Ishikawa (cell line): ENCODE measurements around the gene PELI2.

ENCODE experiments used
- EGR1 ChIP-seq: IDR thresholded peaks from 2 replicates; pipeline ENCODE4 v1.6.1; 2012
- EP300 ChIP-seq: IDR thresholded peaks from 2 replicates; pipeline ENCODE4 v1.6.1; 2012; ENCODE audit warnings: borderline replicate concordance
- TEAD4 ChIP-seq: IDR thresholded peaks from 2 replicates; pipeline ENCODE4 v1.6.1; 2012
- ZBTB7A ChIP-seq: IDR thresholded peaks from 2 replicates; pipeline ENCODE4 v1.6.1; 2012; ENCODE audit warnings: low read depth

- TF ChIP-seq EGR1, result no peak
- no peak for TF ChIP-seq EP300
- no peak for TF ChIP-seq TEAD4
- no peak for TF ChIP-seq ZBTB7A
Observed at GRCh38 chr14:56207626-56208292, 89.5 kb downstream of the PELI2 start.
